HG02642 (cell line): Measurements from ENCODE around the gene CALN1.
"Not testable (repeated sequence)": the region's sequence is repeated elsewhere in the genome, so short reads cannot be mapped to it uniquely, and the experiment has no call there.

Source experiments
- ATAC-seq: cut with Tn5 transposase; IDR thresholded peaks from one replicate; pipeline ENCODE4 v1.9.1; 2021; ENCODE audit warnings: mild to moderate bottlenecking; ENCODE audit not compliant: unreplicated experiment, poor library complexity

The CALN1 gene

GRCh38 chr7:72211175-72211574, 201.0 kb downstream of the CALN1 start:
- no peak for ATAC-seq

GRCh38 chr7:72209006-72209405, 203.1 kb downstream of the CALN1 start:
- not testable (repeated sequence) for ATAC-seq

GRCh38 chr7:72196176-72196575, 216.0 kb downstream of the CALN1 start:
- ATAC-seq = no peak

- no peak for ATAC-seq
These were observed 221.2 kb downstream of the CALN1 start for GRCh38 chr7:72190919-72191318.

GRCh38 chr7:72190146-72190545, 222.0 kb downstream of the CALN1 start:
- no peak for ATAC-seq

- ATAC-seq = no peak
These were observed 225.0 kb downstream of the CALN1 start for GRCh38 chr7:72187179-72187578.

- no peak for ATAC-seq
These were observed 228.3 kb downstream of the CALN1 start for GRCh38 chr7:72183835-72184234.

- no peak for ATAC-seq
These were observed 230.1 kb downstream of the CALN1 start for GRCh38 chr7:72182036-72182435.

- ATAC-seq = no peak
These were observed 235.3 kb downstream of the CALN1 start for GRCh38 chr7:72176875-72177274.

GRCh38 chr7:72170475-72170874, 241.7 kb downstream of the CALN1 start:
- no peak for ATAC-seq

- no peak for ATAC-seq
These were observed 248.9 kb downstream of the CALN1 start for GRCh38 chr7:72163271-72163670.

- ATAC-seq = no peak
These were observed 250.6 kb downstream of the CALN1 start for GRCh38 chr7:72161534-72161933.

GRCh38 chr7:72159911-72160310, 252.2 kb downstream of the CALN1 start:
- no peak for ATAC-seq

GRCh38 chr7:72156671-72157070, 255.5 kb downstream of the CALN1 start:
- ATAC-seq = no peak

- ATAC-seq = no peak
These were observed 259.0 kb downstream of the CALN1 start for GRCh38 chr7:72153132-72153512.

- ATAC-seq = no peak
These were observed 259.7 kb downstream of the CALN1 start for GRCh38 chr7:72152161-72153131.

- no peak for ATAC-seq
These were observed 271.6 kb downstream of the CALN1 start for GRCh38 chr7:72140566-72140965.

GRCh38 chr7:72127136-72127535, 285.0 kb downstream of the CALN1 start:
- no peak for ATAC-seq

- no peak for ATAC-seq
These were observed 288.2 kb downstream of the CALN1 start for GRCh38 chr7:72123913-72124312.

GRCh38 chr7:72118366-72118765, 293.8 kb downstream of the CALN1 start:
- no peak for ATAC-seq

GRCh38 chr7:72114129-72114528, 298.0 kb downstream of the CALN1 start:
- ATAC-seq = no peak

- ATAC-seq = no peak
These were observed 299.1 kb downstream of the CALN1 start for GRCh38 chr7:72112992-72113391.
